Neural cell (in vitro differentiated cells): Measurements from ENCODE around the gene MR1. TPM values are rescaled to one million over a fixed set of nuclear protein-coding genes. Genes with fewer than 3 reads are reported as not detected.

Experiments used
- H2AFZ ChIP-seq: fragments of 200-600, 300-800 bp; sonication (generic), shearing (Covaris generic); 2 replicates; pipeline ENCODE4 v1.6.0; 2014; ENCODE audit warnings: low read depth, mild to moderate bottlenecking, antibody characterized with exemption, low read length, moderate library complexity
- H3F3A ChIP-seq: fragments of 200-600 bp; shearing (Covaris generic); 2 replicates; pipeline ENCODE4 v1.6.1; 2016; ENCODE audit warnings: mild to moderate bottlenecking, moderate library complexity, mixed read lengths, antibody characterized with exemption, low read length; ENCODE audit not compliant: insufficient read depth, poor library complexity, severe bottlenecking
- H3K27ac ChIP-seq: fragments of 200-600, 300-800 bp; sonication (generic), shearing (Covaris generic); 2 replicates; pipeline ENCODE4 v1.5.1; 2014; ENCODE audit warnings: mild to moderate bottlenecking, low read length, moderate library complexity
- H3K27me3 ChIP-seq: fragments of 300-800, 200-600 bp; sonication (generic), shearing (Covaris generic); 2 replicates; pipeline ENCODE4 v1.6.0; 2014; ENCODE audit warnings: mild to moderate bottlenecking, low read depth, low read length, moderate library complexity; ENCODE audit not compliant: insufficient read depth
- H3K36me3 ChIP-seq: fragments of 300-800, 200-600 bp; sonication (generic), shearing (Covaris generic); 2 replicates; pipeline ENCODE4 v1.5.1; 2014; ENCODE audit warnings: mild to moderate bottlenecking, antibody characterized with exemption, low read length, moderate library complexity; ENCODE audit not compliant: insufficient read depth
- H3K4me2 ChIP-seq: fragments of 300-800, 200-600 bp; sonication (generic), shearing (Covaris generic); 2 replicates; pipeline ENCODE4 v1.6.0; 2014; ENCODE audit warnings: mild to moderate bottlenecking, low read length
- H3K4me3 ChIP-seq: fragments of 300-800, 200-600 bp; sonication (generic), shearing (Covaris generic); 2 replicates; pipeline ENCODE4 v1.5.1; 2014; ENCODE audit warnings: mild to moderate bottlenecking, low read length, moderate library complexity
- H3K79me2 ChIP-seq: fragments of 200-600 bp; shearing (Covaris generic); replicated peaks from 2 replicates; pipeline ENCODE4 v1.6.0; 2014; ENCODE audit warnings: mild to moderate bottlenecking, low read length, moderate library complexity; ENCODE audit not compliant: insufficient read depth
- H3K9ac ChIP-seq: fragments of 300-800, 200-600 bp; sonication (generic), shearing (Covaris generic); 2 replicates; pipeline ENCODE4 v1.6.1; 2016; ENCODE audit warnings: mild to moderate bottlenecking, low read length, mixed read lengths
- H3K9me2 ChIP-seq: fragments of 200-600 bp; shearing (Covaris generic); 2 replicates; pipeline ENCODE4 v1.6.1; 2016; ENCODE audit warnings: mild to moderate bottlenecking, low read length, mixed read lengths; ENCODE audit not compliant: insufficient read depth
- H3K9me3 ChIP-seq: fragments of 200-600, 300-800 bp; sonication (generic), shearing (Covaris generic); 2 replicates; pipeline ENCODE4 v1.6.1; 2016; ENCODE audit warnings: mild to moderate bottlenecking, mixed run types, low read length, moderate library complexity, mixed read lengths
- H4K20me1 ChIP-seq: fragments of 200-600 bp; shearing (Covaris generic); 2 replicates; pipeline ENCODE4 v1.6.1; 2016; ENCODE audit warnings: mild to moderate bottlenecking, mixed run types; ENCODE audit not compliant: insufficient read depth
- CTCF ChIP-seq: fragments of 450-650 bp; IDR thresholded peaks from 2 replicates; pipeline ENCODE4 v1.5.1; 2014; ENCODE audit warnings: antibody characterized with exemption, mild to moderate bottlenecking, moderate library complexity; ENCODE audit not compliant: poor library complexity, severe bottlenecking
- EP300 ChIP-seq: fragments of 450-650 bp; conservative IDR thresholded peaks from 2 replicates; pipeline ENCODE4 v1.6.1; 2014; ENCODE audit warnings: antibody characterized with exemption, mild to moderate bottlenecking, moderate library complexity; ENCODE audit not compliant: poor library complexity, severe bottlenecking
- EZH2 ChIP-seq: fragments of 200-600, 300-800 bp; shearing (Covaris generic), sonication (generic); IDR thresholded peaks from 2 replicates; pipeline ENCODE4 v1.6.1; 2014; ENCODE audit warnings: antibody characterized with exemption, low read length, borderline replicate concordance, mild to moderate bottlenecking; ENCODE audit not compliant: insufficient read depth, poor library complexity, severe bottlenecking
- MXI1 ChIP-seq: fragments of 450-650 bp; conservative IDR thresholded peaks from 2 replicates; pipeline ENCODE4 v1.6.1; 2014; ENCODE audit warnings: antibody characterized with exemption, mild to moderate bottlenecking; ENCODE audit not compliant: poor library complexity, severe bottlenecking
- POLR2AphosphoS5 ChIP-seq: IDR thresholded peaks from 2 replicates; pipeline ENCODE4 v1.6.1; 2012
- RAD21 ChIP-seq: fragments of 450-650 bp; conservative IDR thresholded peaks from 2 replicates; pipeline ENCODE4 v1.6.1; 2014; ENCODE audit warnings: antibody characterized with exemption, mild to moderate bottlenecking, moderate library complexity
- REST ChIP-seq: IDR thresholded peaks from 2 replicates; pipeline ENCODE4 v1.6.1; 2012; ENCODE audit warnings: borderline replicate concordance
- SMC3 ChIP-seq: fragments of 450-650 bp; conservative IDR thresholded peaks from 2 replicates; pipeline ENCODE4 v1.6.1; 2014; ENCODE audit warnings: antibody characterized with exemption, mild to moderate bottlenecking, moderate library complexity; ENCODE audit not compliant: poor library complexity
- TAF1 ChIP-seq: IDR thresholded peaks from 2 replicates; pipeline ENCODE4 v1.6.1; 2012; ENCODE audit warnings: low read depth
- polyA plus RNA-seq: library from polyadenylated mRNA; depleted of rRNA; stranded (reverse); fragments of >200 nt; gene quantifications from 2 replicates; pipeline ENCODE4 v1.2.3, GENCODE V29; 2014

Gene MR1
- polyA plus RNA-seq, 1 donor from 2014 or later, result not detected

GRCh38 chr1:181090641-181091126 lies 56.9 kb downstream of the MR1 start:
- Histone ChIP-seq H3K9ac (peak overlapping the region; percentile 73), H3K4me3 (peak overlapping the region; percentile 91), H4K20me1 (no peaks in the 10 kb centered on the region), H3F3A (no peaks in the 10 kb centered on the region), H3K4me2 (peak overlapping the region; percentile 66), H3K27me3 (no peaks in the 10 kb centered on the region), H2AFZ (no peak overlapping the region), H3K9me3 (no peaks in the 10 kb centered on the region), H3K79me2 (peaks cover 31% of the 10 kb centered on the region), H3K27ac (no peak overlapping the region), H3K36me3 (no peaks in the 10 kb centered on the region), H3K9me2 (no peaks in the 10 kb centered on the region)
- TF ChIP-seq REST (no peak), MXI1 (no peak), SMC3 (no peak), TAF1 (no peak), EP300 (no peak), RAD21 (no peak), EZH2 (no peak), POLR2AphosphoS5 (no peak), CTCF (no peak)

GRCh38 chr1:181091309-181092040 lies 57.7 kb downstream of the MR1 start:
- H3K27ac ChIP-seq, result no peak overlapping the region
- H3K79me2 ChIP-seq, result peaks cover 31% of the 10 kb centered on the region
- no peaks in the 10 kb centered on the region for H3K9me3 ChIP-seq
- H4K20me1 ChIP-seq, result no peaks in the 10 kb centered on the region
- no peaks in the 10 kb centered on the region for H3K36me3 ChIP-seq
- TF ChIP-seq MXI1 (no peak), TAF1 (no peak), POLR2AphosphoS5 (no peak), CTCF (no peak), RAD21 (no peak), EZH2 (no peak), EP300 (no peak), REST (no peak), SMC3 (no peak)
- H3K27me3 ChIP-seq, result no peaks in the 10 kb centered on the region
- peak overlapping the region; percentile 91 for H3K4me3 ChIP-seq
- H3F3A ChIP-seq, result no peaks in the 10 kb centered on the region
- peak overlapping the region; percentile 66 for H3K4me2 ChIP-seq
- no peaks in the 10 kb centered on the region for H3K9me2 ChIP-seq
- no peak overlapping the region for H3K9ac ChIP-seq
- no peak overlapping the region for H2AFZ ChIP-seq
